Colonic mucosa (tissue), 4 donors: ENCODE measurements around the gene FAM117B. TPM values are rescaled to one million over a fixed set of nuclear protein-coding genes. Genes with fewer than 3 reads are reported as not detected.

ENCODE experiments used
- DNase-seq: peaks from one replicate; pipeline ENCODE4 v3.0.0-alpha.2; 2020
- H3K27ac ChIP-seq: fragments of 200-600 bp; one replicate; pipeline ENCODE4 v1.8.0; 2021
- H3K27me3 ChIP-seq: fragments of 200-600 bp; one replicate; pipeline ENCODE4 v1.8.0; 2021
- H3K36me3 ChIP-seq: fragments of 200-600 bp; one replicate; pipeline ENCODE4 v1.8.0; 2021
- H3K4me1 ChIP-seq: fragments of 200-600 bp; one replicate; pipeline ENCODE4 v1.8.0; 2021; ENCODE audit warnings: mild to moderate bottlenecking
- H3K4me3 ChIP-seq: fragments of 200-600 bp; one replicate; pipeline ENCODE4 v1.8.0; 2021
- H3K9ac ChIP-seq, 2 donors: one replicate each; pipeline ENCODE4 v1.7.0; 2013; ENCODE audit warnings: control low read depth in 2 of 2, low read depth in 2 of 2, low read length in 2 of 2
- H3K9me3 ChIP-seq: fragments of 200-600 bp; one replicate; pipeline ENCODE4 v1.8.0; 2021
- intact Hi-C: fragments of 100-400 bp; cut with DNase I; formaldehyde crosslinking; loops from one replicate; pipeline ENCODE4 v1.14.1; 2022
- total RNA-seq, 2 donors: library from RNA; stranded (reverse); fragmentation: NEBNext Ultra II Directional in 1 of 2; extraction: Animal tissue kit (Norgen Biotek cat#: 25700) in 1 of 2; gene quantifications; one replicate each; pipeline ENCODE4 v1.2.1, GENCODE V29; 2021
- TF ChIP-seq, protein P1 (sequence below): fragments of 200-600 bp; IDR thresholded peaks from one replicate; pipeline ENCODE4 v1.8.0; 2022; ENCODE audit warnings: antibody characterized with exemption, mild to moderate bottlenecking
- donor health status: healthy.
- donor health status: DM: no; HTN: no; CAD: no.
- donor health status: DM: no; HTN: no; CAD: no.

The FAM117B gene
- total RNA-seq, 2 donors from 2014 or later = 16.3 to 20.1 TPM

DNA sequence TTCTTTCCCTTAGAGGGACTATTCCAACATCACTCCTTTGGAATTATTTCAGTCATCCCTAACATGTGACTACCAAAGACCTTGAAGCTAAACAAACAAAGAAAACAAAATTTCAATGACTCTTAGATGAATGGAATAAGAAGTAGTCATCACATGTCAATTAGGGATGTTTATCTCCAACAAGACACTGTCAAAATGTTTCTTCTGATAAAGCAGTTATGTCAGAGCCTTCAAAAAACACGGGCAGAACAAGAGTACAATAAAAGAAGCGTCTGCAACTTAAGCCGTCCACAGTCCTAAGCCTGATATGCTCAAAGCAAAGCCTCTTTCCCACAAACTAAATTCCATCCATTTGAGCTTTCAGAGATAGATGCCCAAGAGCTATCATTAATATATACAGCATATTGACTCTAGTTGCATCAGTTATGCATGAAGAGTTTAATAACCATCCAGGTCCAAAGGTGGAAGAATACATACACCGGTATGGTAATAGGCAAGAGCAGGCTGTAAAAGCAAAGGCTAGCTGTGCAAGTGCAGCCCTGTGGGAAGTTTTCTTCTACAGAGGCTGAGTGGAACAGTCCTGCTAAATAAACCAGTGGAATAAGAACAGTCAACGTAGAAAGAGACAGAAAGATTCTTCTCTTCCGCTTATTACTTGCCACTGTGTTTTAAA, 138.7 kb downstream of the FAM117B start:
- Histone ChIP-seq H3K4me1 (no peaks in the 10 kb centered on the region), H3K27me3 (no peaks in the 10 kb centered on the region), H3K4me3 (no peak overlapping the region), H3K36me3 (no peaks in the 10 kb centered on the region), H3K9ac (no peak overlapping the region), H3K9me3 (no peaks in the 10 kb centered on the region), H3K27ac (no peak overlapping the region)
- TF ChIP-seq, protein P1, sequence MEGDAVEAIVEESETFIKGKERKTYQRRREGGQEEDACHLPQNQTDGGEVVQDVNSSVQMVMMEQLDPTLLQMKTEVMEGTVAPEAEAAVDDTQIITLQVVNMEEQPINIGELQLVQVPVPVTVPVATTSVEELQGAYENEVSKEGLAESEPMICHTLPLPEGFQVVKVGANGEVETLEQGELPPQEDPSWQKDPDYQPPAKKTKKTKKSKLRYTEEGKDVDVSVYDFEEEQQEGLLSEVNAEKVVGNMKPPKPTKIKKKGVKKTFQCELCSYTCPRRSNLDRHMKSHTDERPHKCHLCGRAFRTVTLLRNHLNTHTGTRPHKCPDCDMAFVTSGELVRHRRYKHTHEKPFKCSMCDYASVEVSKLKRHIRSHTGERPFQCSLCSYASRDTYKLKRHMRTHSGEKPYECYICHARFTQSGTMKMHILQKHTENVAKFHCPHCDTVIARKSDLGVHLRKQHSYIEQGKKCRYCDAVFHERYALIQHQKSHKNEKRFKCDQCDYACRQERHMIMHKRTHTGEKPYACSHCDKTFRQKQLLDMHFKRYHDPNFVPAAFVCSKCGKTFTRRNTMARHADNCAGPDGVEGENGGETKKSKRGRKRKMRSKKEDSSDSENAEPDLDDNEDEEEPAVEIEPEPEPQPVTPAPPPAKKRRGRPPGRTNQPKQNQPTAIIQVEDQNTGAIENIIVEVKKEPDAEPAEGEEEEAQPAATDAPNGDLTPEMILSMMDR = no peak
- intact Hi-C loops = no loop called here
- no peak for DNase-seq

DNA sequence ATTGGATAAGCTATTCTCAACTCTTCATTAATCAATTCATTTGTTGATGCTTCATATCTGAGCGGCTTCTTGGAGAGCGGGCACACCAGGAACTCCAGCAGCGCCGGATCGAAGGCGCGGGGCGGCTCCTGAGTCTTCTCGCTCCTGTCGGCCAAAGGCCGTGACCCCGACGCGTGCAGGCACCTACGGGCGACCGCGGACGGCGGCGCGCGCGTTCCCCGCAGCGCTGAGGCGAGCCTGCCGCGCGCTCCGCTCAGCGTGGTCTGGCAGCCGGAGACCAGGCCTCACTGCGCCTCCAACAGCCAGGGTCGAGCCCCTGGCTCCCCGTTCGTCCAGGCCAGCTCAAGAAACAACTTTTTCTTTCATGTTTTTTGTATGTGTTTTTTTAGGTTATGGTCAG, 139.3 kb downstream of the FAM117B start:
- H3K4me1 ChIP-seq = no peaks in the 10 kb centered on the region
- no peak overlapping the region for H3K9ac ChIP-seq
- intact Hi-C loops = no loop called here
- no peaks in the 10 kb centered on the region for H3K9me3 ChIP-seq
- H3K27ac ChIP-seq = no peak overlapping the region
- TF ChIP-seq, protein P1 = no peak
- H3K36me3 ChIP-seq = no peaks in the 10 kb centered on the region
- no peak overlapping the region for H3K4me3 ChIP-seq
- no peaks in the 10 kb centered on the region for H3K27me3 ChIP-seq
- no peak for DNase-seq

DNA sequence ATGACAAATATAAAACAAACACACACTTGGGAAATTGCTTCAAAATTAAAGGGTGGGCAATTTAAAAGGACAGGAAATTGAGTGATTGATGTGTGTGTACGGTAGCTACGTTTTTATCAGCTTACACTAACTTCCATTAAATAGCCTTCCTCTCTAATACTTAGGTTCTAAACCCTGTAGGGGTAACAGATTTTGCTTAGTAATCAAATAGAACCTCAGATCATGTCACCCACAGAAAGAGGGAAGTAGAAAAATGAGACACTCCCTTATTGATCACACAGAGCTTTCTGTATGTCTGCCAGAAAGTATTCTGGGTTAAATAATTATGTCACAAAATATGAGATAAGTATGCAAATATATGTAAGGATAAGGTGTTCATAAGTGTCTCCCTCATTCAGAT, 143.4 kb downstream of the FAM117B start:
- no peak for DNase-seq
- no peaks in the 10 kb centered on the region for H3K9me3 ChIP-seq
- no peak overlapping the region for H3K9ac ChIP-seq
- H3K27me3 ChIP-seq = no peaks in the 10 kb centered on the region
- H3K4me1 ChIP-seq = no peaks in the 10 kb centered on the region
- no peak overlapping the region for H3K4me3 ChIP-seq
- TF ChIP-seq, protein P1 = no peak
- no peak overlapping the region for H3K27ac ChIP-seq
- intact Hi-C loops = no loop called here
- no peaks in the 10 kb centered on the region for H3K36me3 ChIP-seq

DNA sequence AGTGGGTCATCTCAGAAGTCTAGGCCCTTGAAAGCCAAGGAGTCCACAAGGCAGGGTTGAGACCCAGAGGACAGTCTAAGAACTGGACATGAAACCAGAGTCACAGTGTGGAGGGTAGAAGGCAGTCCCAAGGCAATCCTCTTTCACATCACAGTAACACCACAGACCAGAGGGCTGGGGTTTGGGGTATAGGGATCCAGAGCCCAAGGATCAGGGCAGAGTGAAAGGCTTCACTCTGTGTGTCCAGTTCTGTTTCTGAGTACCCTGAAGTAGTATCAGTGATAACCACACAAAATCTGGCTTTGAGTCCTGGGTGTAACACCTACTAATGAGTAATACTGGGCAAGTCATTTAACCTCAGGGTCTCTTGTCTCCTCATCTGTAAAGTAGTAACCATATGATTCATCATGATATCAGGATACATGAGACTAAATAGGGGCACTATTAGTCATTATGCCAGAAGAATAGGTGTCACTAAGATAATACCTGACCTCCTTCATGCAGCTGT, 145.8 kb downstream of the FAM117B start:
- H3K27ac ChIP-seq = no peak overlapping the region
- TF ChIP-seq, protein P1 = no peak
- no peaks in the 10 kb centered on the region for H3K9me3 ChIP-seq
- H3K4me3 ChIP-seq = no peak overlapping the region
- no peak for DNase-seq
- H3K36me3 ChIP-seq = no peaks in the 10 kb centered on the region
- no peaks in the 10 kb centered on the region for H3K27me3 ChIP-seq
- intact Hi-C loops = no loop called here
- no peaks in the 10 kb centered on the region for H3K4me1 ChIP-seq
- H3K9ac ChIP-seq = no peak overlapping the region

DNA sequence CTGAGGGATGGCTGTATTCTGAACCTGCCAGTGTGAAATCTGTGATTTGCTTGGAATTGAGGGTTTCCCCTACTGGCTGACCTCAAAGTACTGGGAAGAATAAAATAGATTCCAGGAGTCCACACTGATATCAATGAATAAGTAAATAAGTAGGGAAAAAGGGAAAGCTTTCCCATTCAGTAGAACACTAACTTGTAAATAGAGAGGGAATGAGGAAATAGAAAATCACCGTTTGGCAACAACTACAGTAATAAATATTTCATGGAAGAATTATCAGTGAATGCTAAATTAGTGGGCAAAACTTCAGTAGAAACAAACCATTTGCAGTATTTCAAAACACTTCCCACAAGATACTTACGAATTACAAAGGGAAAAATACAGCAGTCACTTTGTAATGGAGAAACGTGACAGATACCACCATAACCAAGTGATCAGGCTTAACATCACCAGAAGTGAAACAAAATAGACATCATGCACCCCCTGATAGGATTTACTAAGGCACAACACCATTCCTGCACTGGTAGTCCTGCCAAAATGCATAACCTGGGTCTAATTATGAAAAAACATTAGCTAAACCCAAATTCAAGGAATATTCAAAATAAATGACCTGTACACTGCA, 148.3 kb downstream of the FAM117B start:
- no peak for DNase-seq
- no peaks in the 10 kb centered on the region for H3K27me3 ChIP-seq
- TF ChIP-seq, protein P1 = no peak
- H3K4me3 ChIP-seq = no peak overlapping the region
- H3K27ac ChIP-seq = no peak overlapping the region
- H3K9ac ChIP-seq = no peak overlapping the region
- H3K9me3 ChIP-seq = no peaks in the 10 kb centered on the region
- H3K36me3 ChIP-seq = no peaks in the 10 kb centered on the region
- intact Hi-C loops = no loop called here
- H3K4me1 ChIP-seq = no peaks in the 10 kb centered on the region
